ENCODE measurements around the gene NSD2.
A peak's percentile ranks its signal among the peaks of the same experiment; 100 is the strongest.

Gene NSD2

DNA sequence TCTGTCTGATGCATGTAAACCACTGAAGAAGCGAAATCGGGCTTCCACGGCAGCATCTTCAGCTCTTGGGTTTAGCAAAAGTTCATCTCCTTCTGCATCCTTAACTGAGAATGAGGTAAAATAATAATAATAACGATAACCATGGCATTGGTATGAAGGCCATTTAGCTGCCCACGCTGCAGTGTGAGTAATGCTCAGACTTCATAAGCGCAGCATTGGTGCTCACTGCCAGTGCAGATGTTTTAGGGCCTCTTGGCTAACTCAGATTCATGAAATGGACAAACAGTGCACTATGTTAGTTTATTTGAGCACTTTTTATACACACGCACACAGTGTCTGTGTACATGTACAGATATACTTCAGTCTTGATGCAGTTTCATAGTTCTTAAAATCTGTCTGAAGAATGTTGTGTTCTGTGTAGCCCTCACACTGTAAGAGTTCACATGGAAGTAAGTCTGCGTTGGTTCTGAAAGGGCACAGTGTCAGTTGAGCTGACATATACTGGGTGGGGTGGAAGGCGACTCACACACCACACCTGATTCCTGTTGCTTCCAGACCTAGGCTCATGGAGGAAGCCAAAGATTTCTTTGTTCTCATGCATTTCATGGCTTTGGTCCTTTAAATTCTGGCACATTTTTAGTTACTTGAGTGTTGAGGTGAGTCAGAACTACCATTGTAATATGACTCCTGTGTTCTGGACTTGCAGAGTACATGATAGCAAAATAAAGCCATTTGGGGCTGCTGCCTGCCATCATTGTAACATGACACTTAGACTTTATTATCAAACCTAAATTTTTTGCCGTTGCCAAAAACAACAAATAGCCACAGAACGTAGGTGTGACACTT is 68.7 kb downstream of the NSD2 start:
- no peak overlapping the region for H3K4me3 ChIP-seq (replicated peaks in 1 of 2; ENCODE audit: low read depth in 2 of 2, low read length in 2 of 2)
- TF ChIP-seq, protein P1, sequence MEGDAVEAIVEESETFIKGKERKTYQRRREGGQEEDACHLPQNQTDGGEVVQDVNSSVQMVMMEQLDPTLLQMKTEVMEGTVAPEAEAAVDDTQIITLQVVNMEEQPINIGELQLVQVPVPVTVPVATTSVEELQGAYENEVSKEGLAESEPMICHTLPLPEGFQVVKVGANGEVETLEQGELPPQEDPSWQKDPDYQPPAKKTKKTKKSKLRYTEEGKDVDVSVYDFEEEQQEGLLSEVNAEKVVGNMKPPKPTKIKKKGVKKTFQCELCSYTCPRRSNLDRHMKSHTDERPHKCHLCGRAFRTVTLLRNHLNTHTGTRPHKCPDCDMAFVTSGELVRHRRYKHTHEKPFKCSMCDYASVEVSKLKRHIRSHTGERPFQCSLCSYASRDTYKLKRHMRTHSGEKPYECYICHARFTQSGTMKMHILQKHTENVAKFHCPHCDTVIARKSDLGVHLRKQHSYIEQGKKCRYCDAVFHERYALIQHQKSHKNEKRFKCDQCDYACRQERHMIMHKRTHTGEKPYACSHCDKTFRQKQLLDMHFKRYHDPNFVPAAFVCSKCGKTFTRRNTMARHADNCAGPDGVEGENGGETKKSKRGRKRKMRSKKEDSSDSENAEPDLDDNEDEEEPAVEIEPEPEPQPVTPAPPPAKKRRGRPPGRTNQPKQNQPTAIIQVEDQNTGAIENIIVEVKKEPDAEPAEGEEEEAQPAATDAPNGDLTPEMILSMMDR (IDR thresholded peaks at IDR 0.05; ENCODE audit: low read depth, low read length), result no peak
- peak; percentile 84 to 88 for DNase-seq (ENCODE audit: low read depth in 2 of 2)

DNA sequence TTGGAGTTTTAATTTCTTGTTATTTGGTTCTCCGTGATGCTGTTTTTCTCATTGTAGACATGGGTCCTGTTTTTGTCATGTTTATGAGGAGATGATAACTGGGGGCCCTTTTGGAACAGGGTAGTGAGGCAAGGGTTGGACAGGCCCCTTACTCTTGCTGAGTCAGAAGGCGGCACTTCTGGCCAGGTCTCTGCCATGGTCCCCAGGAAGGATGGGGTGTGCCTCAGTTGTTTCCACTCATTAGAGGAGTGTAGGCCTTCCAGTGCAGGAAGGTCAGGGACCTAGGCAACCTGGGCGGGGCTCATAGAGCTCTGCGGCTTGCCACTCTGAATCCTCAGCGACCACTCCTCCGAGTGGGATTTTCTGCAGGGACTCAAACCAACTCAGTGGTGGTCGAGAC is 69.4 kb downstream of the NSD2 start:
- TF ChIP-seq, protein P1 (IDR thresholded peaks at IDR 0.05; ENCODE audit: low read depth, low read length), result no peak
- H3K4me3 ChIP-seq (replicated peaks in 1 of 2; ENCODE audit: low read depth in 2 of 2, low read length in 2 of 2), result no peak overlapping the region
- DNase-seq (ENCODE audit: low read depth in 2 of 2), result no peak

DNA sequence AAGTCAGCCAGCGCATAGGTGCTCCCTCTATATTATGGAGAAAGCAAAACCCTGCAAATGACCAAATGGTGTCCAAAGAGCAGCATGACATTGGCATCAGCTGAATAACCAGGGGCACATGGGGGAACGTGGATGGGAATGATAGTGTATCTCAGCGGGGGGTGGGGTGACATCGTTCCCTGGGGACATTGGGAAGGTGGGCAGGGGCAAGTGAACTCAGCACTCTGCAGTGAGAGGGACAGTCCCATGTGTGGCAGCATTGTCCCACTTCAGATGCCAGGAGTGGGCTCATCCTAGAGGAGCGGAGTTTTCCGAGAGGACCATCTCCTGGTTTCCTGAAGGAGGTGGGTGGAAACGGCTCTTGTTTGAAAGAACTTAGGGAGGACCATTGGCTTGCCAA is 72.7 kb downstream of the NSD2 start:
- H3K4me3 ChIP-seq (replicated peaks in 1 of 2; ENCODE audit: low read depth in 2 of 2, low read length in 2 of 2), result no peak overlapping the region
- DNase-seq (ENCODE audit: low read depth in 2 of 2), result no peak
- TF ChIP-seq, protein P1 (IDR thresholded peaks at IDR 0.05; ENCODE audit: low read depth, low read length), result no peak

DNA sequence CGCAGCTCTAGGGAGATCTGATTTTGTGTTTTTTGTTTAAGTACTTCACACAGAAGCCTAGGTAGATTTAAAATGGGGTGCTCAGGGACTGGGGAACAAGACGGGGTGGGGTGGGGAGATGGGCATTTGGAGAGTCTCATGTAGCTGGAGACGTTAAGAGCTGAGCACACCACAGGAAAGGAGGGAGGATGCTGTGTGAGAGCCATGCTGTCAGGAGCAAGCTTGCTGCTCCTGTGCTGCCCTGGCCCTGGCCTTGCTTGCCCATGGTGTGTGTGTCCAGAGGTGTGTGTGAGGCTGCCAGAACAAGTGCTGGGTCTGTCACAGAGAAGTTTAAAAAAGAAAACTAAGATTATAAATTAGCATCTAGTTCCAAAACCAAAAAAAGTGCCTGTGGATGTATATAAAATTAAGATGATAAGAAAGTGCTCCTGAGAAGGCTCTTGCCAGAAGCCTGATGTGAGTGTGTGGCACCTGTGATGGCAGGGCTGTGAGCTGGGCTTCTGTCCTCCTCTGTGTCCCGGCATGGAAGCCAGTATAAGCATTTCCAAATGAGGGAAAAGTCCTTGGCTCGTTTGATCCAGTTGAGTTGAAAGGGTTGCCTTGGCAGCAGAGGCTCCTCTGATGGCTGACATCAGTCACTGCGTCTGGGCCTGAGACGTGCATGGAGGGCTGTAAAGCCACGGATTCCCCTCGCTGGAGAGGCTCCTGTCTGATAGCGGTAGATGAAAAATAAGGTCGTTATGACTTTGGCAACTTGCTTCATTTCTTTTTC is 74.1 kb downstream of the NSD2 start:
- TF ChIP-seq, protein P1 (IDR thresholded peaks at IDR 0.05; ENCODE audit: low read depth, low read length), result no peak
- DNase-seq (ENCODE audit: low read depth in 2 of 2), result no peak

DNA sequence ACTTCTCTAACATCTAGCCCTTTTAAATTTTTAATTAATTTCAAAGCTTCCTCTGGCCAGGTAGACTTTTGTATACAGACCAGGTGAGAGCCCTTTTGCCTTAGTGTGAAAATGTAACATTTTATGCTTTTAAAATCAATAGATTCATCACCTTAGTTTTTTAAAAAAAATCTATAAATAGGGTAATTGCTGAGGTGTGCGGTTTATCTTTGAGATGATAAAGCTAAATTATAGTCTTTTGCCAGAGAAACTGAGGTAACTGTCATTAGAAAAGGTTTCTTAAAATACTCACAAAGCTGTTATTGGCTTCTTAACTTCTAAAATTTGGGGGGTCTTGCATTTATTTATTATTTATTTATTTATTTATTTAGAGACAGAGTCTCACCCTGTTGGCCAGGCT is 74.7 kb downstream of the NSD2 start:
- DNase-seq (ENCODE audit: low read depth in 2 of 2), result no peak
- TF ChIP-seq, protein P1 (IDR thresholded peaks at IDR 0.05; ENCODE audit: low read depth, low read length), result no peak
- no peak overlapping the region for H3K4me3 ChIP-seq (replicated peaks in 1 of 2; ENCODE audit: low read depth in 2 of 2, low read length in 2 of 2)

More for the DNA sequence above, 74.1 kb downstream of the NSD2 start:
- H3K4me3 ChIP-seq (replicated peaks in 1 of 2; ENCODE audit: low read depth in 2 of 2, low read length in 2 of 2), result no peak overlapping the region

DNA sequence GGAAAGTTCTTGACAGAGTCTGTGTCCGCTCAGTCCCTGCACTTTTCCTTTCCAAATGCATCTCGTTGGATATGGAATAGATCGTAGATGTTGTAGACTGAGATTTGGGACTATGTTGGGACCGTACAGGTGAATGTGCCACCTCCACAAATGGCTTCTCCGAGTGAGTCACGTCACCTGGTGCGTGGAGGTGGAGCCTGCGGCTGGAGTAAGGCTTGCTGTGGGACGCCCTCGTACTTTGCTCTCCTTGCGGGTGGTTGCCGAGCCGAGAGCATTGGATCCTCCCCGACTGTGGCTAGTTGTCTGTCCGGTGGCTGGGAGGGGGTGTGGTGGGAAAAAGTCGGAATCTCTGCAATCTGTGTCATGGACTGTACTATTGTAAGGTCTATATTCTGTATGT is 77.0 kb downstream of the NSD2 start:
- H3K4me3 ChIP-seq (replicated peaks in 1 of 2; ENCODE audit: low read depth in 2 of 2, low read length in 2 of 2), result no peak overlapping the region
- no peak for DNase-seq (ENCODE audit: low read depth in 2 of 2)
- TF ChIP-seq, protein P1 (IDR thresholded peaks at IDR 0.05; ENCODE audit: low read depth, low read length), result no peak
